GM20000 (cell line): Measurements from ENCODE around the gene CXCR3.
"Not testable (repeated sequence)": the region's sequence is repeated elsewhere in the genome, so short reads cannot be mapped to it uniquely, and the experiment has no call there.

ENCODE experiments used
- DNase-seq: peaks from one replicate; pipeline ENCODE4 v3.0.0; 2012; ENCODE audit warnings: low spot score
- CTCF ChIP-seq: IDR thresholded peaks from 2 replicates; pipeline ENCODE4 v1.5.1; 2012; ENCODE audit warnings: mild to moderate bottlenecking, control low read depth; ENCODE audit errors: extremely low read depth, missing control alignments

The CXCR3 gene

GRCh38 chrX:71606536-71607216 lies 11.6 kb downstream of the CXCR3 start:
- TF ChIP-seq CTCF: no peak
- DNase-seq: no peak

- no peak for DNase-seq
- no peak for TF ChIP-seq CTCF
Observed at GRCh38 chrX:71604796-71605568, 13.3 kb downstream of the CXCR3 start.

GRCh38 chrX:71604141-71604540 lies 14.2 kb downstream of the CXCR3 start:
- no peak for TF ChIP-seq CTCF
- DNase-seq: no peak

GRCh38 chrX:71603618-71604017 lies 14.7 kb downstream of the CXCR3 start:
- TF ChIP-seq CTCF: no peak
- no peak for DNase-seq

GRCh38 chrX:71599965-71600364 lies 18.3 kb downstream of the CXCR3 start:
- TF ChIP-seq CTCF: no peak
- DNase-seq: no peak

- DNase-seq: not testable (repeated sequence)
Observed at GRCh38 chrX:71593210-71593609, 25.1 kb downstream of the CXCR3 start.

- DNase-seq: no peak
Observed at GRCh38 chrX:71586929-71587328, 31.4 kb downstream of the CXCR3 start.

More at GRCh38 chrX:71586929-71587328, 31.4 kb downstream of the CXCR3 start:
- no peak for TF ChIP-seq CTCF
